EL (cell line): Measurements from ENCODE around the gene NTM.

Experiments
- DNase-seq: peaks from one replicate; pipeline ENCODE4 v3.0.0-alpha.2; 2016

NTM gene

DNA sequence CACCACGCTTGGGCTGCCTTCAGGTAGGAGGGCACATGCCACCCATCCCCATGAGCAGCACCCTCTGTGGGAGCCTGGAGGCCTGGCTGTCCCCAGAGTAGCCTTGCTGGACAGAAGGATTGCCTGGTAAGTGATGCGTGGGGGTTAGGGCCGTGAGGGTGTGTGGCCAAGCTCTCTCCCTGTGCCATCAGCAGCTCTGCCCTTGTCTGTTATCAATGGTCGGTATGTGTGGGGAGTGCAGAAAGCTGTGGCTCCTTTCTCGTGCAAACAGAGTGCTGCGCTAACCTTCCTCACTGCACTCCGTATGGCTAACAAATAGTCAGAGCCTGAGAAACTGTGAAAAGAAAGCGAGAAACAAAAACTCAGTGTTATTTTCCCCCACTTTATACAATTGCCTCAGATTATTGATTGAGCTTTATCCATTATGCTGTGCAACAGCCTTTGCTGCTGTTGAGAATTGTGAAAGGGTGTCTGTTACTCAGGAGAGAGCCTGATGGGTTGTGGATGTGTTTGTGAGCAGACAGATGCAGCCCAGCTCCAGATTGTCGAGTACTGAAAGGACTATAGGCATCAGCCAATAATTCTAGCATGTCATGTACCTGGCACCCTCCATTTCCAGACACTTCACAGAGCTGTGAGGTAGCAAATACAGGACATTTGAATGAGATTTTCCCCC, 432.2 kb downstream of the NTM start:
- DNase-seq: no peak

DNA sequence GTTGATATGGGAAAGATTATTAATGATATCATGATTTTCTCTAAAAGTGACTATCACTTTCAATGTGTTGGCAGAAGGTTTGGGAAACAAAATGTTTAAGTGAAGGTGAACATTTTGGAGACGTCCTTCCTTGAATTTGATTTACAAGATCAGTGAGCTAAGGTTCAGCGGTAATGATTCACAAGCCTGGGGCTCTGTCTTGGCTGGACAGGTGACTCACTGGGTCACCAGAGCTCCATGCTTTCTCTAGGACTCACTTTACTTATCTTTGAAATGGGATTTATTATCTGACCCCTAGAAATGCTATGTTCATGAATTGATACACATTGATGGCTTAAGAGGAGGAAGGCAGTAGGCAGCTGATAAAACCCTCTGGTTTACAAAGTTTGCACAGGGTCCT, 437.5 kb downstream of the NTM start:
- no peak for DNase-seq

DNA sequence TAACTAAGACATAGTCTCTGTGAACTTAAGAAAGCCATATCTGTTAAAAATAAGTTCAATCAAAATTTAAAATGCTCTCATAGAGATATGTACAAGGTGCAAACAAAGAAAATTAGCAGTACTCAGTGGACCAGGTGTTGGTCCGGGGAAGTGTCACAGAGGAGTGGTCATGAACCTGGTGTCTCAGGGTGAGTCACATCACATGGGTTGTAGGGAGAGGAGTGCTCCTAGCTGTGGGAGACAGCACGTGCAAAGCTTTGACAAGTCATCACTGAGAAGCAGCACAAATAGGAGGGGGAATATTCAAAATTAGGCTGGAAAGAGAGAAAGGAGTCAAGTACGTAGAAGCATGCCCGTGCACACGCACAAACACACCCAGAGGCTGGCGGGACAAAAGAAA, 438.1 kb downstream of the NTM start:
- DNase-seq: no peak

DNA sequence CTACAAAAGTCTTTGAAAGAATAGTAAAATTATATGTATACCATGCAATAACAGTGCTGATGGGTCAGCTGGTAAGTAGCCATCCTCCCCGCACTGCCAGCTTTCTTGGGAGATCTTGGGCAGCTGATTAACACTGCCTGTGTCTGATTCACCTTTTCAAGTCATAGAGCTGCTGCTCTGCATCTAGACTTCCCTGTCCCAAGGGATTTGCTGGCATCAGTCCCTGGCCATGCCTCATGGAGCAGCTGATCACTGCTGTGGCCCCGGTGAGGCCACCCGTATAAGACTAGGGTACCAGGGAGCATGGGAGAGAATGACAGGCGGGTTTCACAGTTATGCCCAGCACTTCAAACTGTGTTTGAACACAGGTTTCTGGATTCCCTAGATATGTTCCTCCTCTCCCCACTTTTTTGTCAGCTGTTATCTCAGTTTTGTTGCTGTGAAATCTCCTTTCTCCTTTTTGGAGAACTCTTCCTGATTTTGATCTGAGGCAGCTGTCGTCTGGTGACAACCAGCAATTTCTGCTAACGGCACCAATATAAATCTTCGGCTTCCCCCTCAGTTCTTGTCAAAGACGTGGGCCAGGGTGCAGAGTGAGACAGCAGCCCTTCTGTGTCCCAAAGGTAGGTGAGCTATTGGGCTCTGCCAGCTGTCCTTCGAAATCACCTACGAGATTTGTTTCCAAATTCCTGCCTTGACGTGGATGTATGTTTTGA, 438.9 kb downstream of the NTM start:
- DNase-seq: no peak

DNA sequence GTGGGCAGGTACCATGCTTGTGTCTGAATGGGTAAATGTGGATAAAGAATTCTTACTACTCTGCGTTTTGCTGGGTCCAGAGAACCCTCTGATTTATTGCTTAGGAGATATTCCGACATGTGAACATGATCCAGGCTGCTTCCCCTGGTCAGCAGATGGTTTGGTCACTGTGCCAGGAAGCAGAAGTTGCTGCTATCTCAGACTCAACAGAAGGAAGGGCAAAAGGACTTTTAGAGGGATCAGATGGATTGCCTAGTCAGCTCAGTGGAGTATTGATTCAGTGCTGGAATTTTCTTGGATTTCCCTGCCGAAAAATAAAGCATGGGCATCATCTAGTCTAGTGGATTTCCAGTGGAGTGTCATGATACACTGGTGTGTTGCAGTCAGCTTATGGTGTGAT, 440.1 kb downstream of the NTM start:
- DNase-seq: no peak

DNA sequence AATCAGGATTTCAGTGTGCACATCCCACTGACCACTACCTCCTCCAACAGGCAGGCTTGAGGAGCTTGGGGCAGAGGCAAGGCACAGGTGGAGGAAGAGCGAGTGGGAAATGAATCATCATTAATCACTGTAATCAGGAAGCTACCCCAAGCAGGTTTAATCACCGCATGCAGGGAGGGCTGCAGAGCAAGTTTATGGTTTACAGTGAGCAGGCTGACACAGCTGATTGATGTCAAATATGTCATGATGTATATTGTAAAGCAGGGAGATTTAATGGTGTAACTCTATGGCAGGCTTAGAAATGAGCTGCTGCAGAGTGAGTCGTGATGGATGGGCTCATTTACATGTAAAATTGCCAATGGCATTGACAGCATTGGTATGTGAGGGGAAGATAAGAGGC, 441.0 kb downstream of the NTM start:
- no peak for DNase-seq

DNA sequence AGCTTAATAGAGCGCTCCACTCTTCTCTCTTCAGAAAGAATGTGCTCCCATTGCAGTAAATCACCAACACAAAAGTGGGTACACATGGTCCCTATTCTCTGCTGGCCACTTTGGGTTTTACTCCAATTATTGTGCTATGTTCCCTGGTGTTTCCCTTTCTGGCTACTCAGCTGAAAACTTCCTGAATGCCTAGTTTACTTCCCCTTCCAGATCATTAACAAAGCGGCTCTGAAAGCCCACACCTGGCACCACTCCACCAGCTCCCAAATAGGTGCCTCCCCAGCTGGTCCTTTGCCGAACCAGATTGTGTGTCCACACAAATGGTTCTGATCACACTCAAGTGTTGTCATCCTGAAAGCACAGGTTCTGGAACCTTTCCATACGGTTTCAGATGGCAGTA, 443.7 kb downstream of the NTM start:
- no peak for DNase-seq

DNA sequence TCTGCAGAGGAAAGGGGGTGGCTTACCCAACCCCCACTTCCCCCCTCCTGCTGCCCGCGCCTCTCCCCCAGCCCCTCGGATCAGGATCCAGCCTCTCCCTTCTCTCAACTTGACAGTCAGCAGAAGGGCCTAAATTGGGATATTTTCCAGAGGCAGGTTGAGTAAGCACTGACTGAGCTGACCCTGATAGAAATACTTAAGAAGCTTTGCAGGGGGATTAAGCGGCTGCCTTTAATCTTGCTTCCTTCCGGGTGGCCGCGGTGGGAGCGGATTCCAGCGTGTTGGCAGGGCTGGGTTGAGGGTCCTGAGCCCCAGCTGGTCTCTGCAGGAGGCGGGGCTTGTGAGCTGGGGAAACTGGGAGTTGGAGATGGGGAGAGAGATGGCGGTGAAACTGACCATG, 445.2 kb downstream of the NTM start:
- no peak for DNase-seq

DNA sequence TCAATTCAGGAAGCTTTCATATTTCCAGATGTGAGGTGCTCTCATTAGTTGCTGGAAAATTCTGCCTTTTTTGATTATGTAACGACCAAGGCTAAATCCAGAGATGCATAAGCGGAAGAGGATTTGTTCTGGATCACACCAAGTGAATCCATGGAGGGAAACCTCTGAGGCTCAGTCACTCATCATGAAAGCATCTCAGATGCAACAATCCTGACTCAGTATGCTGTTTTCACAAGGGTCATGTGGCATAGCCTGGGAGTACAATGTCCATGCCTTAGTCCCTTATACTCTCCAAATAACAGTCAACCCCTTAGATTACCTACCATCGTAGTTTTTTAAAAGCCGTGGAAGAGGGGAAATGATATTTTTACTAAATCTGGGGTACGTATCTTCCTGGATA, 445.6 kb downstream of the NTM start:
- no peak for DNase-seq

DNA sequence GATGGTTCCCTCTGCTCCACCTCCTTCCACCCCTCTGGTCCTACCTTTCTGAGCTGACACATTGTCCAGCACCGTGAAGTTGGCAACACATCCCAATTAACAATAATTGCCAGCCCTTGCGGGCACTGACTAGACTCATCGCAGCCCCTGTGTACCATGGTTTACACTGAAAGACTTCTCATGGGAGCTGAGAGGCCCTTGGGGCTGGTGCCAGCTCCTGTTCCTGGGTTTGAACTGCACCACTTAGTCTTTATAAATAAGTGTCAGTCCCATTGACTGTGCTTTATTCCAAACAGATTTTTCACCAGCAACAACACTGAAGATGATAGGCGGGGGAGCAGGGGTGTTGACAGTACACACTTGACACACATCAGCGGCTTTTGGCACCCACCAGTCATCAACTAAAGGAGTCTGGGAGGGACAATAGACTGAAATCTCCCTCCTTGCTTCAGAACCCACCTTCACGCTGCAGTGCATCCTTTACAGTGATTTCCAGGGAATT, 447.3 kb downstream of the NTM start:
- DNase-seq: no peak

DNA sequence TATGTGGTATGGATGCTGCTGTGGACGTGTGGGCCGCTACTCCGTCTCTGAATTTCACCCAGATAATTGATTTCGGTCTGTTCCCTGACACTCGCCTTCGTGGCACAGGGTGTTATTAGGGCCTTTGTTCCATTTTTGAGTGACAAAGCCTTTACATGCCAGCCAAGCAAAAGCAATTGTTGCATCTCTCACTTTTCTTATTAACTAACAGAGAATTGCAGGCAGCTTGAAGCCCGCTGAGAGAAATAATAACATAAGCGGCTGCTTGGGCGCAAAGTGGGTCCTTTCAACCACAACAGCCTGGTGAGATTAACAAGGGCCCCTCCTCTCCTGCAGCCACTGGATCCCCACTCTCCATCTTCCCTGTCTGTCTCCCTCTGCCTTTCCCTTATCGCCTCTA, 449.4 kb downstream of the NTM start:
- no peak for DNase-seq

DNA sequence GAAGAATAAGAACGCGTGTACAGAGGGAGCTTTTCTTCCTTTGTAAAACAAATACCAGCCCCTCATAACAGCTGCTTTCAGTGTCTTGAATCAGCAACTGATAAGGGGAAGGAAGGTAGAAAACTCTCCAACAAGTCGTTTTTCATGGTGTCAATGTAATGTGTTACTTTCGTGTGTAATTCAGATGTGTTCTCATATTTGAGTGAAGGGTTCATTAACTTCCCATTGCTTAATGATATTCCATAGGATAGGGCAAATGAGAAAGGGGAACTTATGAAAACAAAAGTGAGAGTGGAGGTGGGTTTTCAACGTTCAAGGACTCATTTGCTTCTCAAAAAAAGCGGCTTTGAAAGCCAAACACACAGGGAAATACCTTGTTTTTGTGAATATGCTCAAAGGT, 452.1 kb downstream of the NTM start:
- no peak for DNase-seq

DNA sequence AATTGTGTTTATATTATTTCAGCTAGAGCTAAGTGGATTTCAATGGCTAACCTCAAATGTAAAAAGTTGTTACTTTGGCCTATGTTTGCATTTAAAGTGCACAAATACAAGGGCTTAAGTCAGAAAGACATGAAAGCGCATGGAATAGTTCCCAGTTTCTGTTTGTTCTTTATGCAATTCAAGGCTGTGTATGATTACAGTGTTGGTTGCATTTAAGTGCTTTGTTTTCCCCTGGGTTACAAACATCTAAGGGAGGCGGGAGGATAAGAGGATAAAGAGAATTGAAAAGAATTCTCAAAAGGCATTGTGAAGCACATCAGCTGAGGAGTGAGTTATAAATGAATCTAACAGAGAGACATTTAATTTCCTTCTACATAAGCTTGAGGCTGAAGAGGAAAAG, 453.4 kb downstream of the NTM start:
- no peak for DNase-seq

DNA sequence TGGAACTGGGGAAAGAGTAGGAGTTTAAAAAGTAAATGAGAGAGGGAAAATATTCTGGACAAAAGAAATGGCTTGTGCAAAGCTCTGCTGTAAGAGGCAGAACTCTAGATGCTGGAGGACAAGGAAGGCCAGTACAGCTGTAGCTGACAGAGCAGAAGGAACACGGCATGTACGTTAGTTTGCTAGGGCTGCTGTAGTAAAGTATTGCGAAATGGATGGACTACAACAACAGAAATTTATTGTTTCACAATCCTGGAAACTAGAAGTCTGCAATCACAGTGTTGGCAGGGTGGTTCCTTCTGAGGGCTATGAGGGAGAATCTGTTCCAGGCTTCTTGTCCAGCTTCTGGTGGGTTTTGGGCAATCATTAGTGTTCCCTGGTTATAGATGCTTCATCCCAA, 454.4 kb downstream of the NTM start:
- no peak for DNase-seq

DNA sequence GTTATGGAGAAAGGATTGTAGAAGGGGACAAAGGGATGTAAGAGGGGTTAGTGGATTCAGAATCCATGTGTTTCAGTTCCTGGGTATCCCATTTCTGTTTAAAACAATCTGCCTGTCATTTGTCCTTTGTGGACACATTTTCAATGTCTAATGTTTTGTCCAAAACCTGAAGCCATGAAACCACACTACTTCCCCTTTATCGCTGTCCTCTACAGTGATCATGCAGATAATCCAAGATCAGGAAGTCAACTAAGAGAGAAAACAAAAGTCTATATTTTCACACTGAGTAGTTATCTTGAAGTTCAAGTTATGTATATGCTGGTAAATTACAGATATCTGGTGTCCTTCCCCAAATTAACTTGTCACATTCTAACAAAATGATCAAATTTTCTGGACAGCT, 457.0 kb downstream of the NTM start:
- DNase-seq: no peak

DNA sequence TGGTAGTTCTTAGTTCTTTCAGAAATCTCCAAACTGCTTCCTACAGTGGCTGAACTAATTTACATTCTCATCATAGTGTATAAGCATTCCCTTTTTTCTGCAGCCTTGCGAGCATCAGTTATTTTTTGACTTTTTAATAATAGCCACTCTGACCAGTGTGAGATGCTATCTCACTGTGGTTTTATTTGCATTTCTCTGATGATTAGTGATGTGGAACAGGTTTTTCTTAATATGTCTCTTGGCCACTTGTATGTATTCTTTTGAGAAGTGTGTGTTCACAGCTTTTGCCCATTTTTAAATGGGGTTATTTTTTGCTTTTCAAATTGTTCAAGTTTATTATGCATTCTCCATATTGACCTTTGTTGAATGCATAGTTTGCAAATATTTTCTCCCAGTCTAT, 459.3 kb downstream of the NTM start:
- no peak for DNase-seq

DNA sequence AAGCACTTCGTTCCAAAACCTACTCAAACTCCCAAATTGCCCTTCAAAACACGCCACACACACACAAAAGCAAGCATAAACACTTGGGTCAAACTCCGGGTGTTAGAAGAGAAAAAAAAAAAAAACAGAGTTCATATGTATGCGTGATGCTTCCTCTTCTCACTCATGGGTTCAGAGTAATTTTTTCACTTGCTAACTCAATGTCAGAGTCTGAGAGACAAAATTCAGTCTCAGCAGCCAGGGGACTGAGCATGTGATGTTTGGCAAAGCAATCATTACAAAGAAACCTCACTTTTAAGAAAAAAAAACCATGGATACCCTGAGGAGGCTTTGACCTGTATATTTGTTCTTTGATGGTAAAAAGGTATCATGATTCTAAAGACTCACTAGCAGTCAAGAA, 461.7 kb downstream of the NTM start:
- no peak for DNase-seq

DNA sequence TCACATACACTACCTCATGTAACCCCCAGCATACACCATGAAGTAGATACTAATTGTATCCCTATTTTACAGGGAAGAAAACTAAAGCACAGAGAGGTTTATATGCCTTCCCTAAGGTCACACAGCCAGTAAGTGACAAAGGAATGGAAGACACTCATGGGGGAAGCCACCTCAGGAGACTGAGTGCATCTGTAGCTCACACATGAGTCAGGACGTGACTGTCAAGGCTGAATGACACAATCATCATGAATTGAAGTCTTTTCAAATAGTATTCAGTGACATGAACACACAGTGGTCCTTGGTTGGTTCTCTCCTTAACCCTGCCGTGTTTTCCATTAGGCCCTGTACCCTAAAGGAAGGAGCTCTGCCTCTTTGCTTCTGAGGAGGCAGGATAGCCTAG, 463.0 kb downstream of the NTM start:
- no peak for DNase-seq

DNA sequence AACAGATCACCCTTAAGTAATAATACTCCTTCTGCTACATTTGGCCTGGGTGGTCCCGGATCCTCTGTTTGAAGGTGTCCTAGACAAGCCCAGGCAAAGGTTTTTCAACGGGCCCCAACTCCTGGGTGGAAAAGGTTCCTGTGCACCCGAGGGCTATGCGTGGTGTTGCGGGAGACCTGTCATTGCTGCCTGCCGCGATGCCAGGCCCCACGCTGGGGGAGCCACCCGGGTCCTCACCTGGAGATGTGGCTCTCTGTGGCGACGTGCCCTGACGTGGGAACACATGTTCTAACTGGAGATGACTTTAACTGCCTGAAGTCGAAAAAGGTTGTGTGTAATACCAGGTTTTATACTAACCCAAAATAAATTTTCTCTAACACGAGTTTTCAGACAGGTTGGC, 467.1 kb downstream of the NTM start:
- no peak for DNase-seq

DNA sequence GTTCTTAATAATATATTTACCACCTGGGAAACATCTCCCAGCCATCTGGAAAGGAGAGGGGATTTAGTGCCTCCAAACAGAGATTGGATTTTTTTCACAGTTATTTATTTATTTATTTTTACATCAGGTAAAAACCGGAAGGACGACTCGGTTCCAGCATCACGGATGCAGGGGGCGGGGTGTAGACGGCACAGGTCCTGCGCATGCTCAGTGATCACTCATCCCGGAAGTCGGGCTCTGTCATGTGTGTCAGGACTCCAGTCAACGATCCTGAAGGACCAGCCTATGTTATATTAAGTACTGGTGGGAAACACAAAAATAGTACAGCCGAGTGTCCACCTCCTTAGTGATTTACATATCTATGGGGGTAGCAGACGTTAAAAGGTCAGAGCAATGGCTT, 467.6 kb downstream of the NTM start:
- DNase-seq: no peak

DNA sequence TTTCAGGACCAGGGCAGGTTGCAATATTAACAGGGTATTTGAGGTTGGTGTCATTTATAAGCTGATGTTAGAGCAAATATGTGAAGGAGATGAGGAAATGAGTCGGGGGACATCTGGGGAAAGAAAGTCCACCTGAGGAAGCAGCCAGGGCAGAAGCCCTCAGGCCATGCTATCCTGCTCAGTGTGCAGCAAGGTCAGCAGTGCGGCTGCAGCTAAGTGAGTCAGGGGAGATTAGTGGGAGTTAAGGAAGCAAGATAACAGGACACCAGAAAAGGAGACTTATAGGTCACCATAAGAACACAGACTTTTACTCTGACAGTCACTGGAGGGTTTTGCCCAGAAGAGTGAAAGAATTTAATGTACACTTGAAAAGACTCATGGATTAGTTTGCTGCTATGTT, 468.9 kb downstream of the NTM start:
- no peak for DNase-seq

DNA sequence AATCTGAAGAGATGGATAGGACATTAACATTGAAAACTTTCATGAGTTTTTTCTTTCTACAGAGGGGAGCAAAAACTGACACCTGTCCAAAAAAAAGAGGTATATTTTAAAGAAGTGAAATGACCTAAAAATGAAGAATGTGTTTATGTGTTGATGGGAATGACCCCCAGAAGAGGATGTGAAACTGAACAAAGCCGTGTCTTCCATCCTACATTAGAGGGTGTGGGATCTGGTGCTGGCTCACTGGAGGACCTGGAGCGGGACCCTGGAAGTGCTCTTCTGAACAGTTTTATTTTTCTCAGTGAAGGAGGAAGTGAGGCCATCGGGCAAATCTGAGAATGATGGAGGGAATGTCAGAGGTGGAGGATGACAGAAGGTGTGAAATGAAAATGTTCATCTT, 470.1 kb downstream of the NTM start:
- DNase-seq: no peak

DNA sequence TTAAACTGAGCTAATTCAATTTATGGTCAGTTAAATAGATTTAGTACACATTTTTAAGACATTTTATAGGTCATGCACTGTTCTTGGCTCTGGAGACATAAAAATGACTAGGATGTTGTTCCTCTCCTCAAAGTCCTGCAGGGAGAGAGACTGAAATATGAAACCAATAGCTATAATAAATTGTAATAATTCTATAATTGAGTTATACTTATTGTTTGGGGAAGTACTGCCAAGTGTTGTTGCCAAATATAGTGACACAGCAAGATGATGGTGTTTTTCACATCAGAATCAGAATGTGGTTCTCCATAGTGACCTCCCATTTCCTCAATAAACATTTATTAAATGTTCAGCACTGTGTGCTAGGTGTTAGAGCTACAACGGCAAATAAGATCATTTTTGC, 470.6 kb downstream of the NTM start:
- no peak for DNase-seq

DNA sequence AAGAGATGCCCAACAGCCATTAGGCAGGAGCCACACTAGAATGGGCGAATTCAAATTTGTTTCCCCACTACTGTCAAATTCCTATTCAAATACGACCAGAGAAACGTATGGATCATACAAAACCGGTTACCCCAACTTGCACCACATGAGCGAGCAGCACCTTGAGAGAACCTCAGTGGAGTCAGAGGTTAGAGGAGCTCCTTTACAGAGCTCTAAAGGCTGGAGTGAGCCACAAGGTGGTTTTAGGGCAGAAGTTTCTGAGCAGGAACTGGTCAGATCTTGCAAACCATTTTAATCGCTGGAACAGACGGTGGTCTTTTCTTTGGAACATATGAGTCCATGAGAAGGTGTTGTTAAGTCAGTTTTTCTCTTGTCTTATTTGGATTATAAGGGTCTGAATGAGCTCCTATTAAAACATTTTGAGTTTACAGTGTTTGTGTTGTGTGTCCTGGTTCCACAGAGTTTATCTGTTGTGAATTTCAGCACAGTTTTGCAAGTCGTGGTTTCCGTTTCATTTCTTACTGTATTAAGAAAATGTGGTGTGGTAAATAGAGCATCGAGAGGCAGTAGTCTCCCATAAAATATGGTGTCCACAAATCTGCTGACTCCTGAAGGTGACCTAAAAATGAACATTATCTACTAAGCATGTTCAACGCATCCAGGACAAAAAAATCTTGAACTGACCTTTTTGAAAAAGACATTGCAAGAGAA, 471.7 kb downstream of the NTM start:
- DNase-seq: no peak
